GM12873 (cell line): ENCODE measurements around the gene S100A9.

ENCODE experiments used
- CTCF ChIP-seq: IDR thresholded peaks from 2 replicates; pipeline ENCODE4 v1.5.1; 2012; ENCODE audit warnings: low read depth, mild to moderate bottlenecking, moderate library complexity, low read length, control low read depth; ENCODE audit not compliant: insufficient read depth; ENCODE audit errors: missing control alignments

Gene S100A9

GRCh38 chr1:153357853-153358690 lies at the start of gene S100A9:
TSS of gene S100A9 (plus strand) at chr1:153357854. CDS start at chr1:153358284, 430 bp downstream.
- TF ChIP-seq CTCF = no peak

GRCh38 chr1:153308540-153308939 lies 49.1 kb upstream of the S100A9 start:
- TF ChIP-seq CTCF = no peak

GRCh38 chr1:153309441-153309840 lies 48.2 kb upstream of the S100A9 start:
- TF ChIP-seq CTCF = no peak

GRCh38 chr1:153310526-153310925 lies 47.1 kb upstream of the S100A9 start:
- TF ChIP-seq CTCF = no peak

GRCh38 chr1:153312570-153313186 lies 45.0 kb upstream of the S100A9 start, which contains the start of gene PGLYRP3:
TSS of gene PGLYRP3 (minus strand) at chr1:153312952. CDS start at chr1:153310665, 2,287 bp downstream.
- TF ChIP-seq CTCF = peak; percentile 11

- TF ChIP-seq CTCF = no peak
Observed at GRCh38 chr1:153313288-153313687, 44.4 kb upstream of the S100A9 start.

GRCh38 chr1:153322568-153322967 lies 35.1 kb upstream of the S100A9 start:
- no peak for TF ChIP-seq CTCF
